Activated naive CD4-positive, alpha-beta T cell treated with Interleukin-2 at 50 U/mL for 16 hours (primary cell): ENCODE measurements around the gene AP1G1.

ENCODE experiments used
- DNase-seq: peaks from one replicate; pipeline ENCODE4 v3.0.0-alpha.2; 2020

The AP1G1 gene

DNA sequence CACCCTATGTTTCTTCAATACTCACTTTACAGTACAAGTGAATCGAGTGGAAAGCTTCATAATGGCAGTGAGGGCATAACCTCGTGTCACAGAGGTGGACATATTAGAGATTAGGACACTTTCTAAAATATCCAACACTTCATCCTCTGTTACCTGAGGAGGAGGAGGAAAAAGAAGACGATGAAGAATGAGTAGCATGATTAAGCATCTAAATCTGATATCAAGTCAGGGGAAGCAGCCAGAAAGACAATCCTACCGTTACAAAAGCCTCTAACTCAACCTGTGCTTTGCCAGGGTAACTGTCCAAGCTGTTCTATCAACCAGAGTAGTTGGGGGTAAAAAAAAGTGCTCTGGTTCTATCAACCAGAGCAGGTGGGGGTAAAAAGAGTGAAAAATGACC lies 60.4 kb downstream of the AP1G1 start:
- DNase-seq: no peak

DNA sequence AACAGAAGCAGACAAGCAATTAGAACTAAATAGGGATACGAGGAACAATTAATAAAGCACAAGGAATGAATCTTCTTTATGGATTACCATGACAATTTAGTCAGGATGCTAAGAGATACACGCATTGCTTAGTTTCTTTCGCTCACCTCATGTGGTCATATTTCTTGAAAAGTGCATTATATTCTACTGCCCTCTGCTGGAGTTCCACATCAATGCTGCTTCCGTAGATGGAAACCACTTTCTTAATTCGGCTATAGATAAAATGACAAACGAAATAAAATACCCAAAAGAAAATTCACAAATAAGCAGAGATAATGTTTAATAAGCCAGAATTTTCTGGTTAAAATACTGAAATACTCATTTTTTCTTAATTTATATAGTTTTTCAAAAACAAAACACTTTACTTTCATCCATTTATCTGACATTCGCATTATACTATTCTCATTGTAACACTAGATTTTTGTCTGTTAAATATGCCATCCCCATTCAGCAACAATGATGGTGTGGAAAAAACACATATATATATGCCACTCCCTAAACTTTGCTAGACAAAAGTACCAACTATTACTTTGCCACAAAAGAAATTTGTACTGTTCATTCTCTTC lies 62.1 kb downstream of the AP1G1 start:
- peak; percentile 18 for DNase-seq

DNA sequence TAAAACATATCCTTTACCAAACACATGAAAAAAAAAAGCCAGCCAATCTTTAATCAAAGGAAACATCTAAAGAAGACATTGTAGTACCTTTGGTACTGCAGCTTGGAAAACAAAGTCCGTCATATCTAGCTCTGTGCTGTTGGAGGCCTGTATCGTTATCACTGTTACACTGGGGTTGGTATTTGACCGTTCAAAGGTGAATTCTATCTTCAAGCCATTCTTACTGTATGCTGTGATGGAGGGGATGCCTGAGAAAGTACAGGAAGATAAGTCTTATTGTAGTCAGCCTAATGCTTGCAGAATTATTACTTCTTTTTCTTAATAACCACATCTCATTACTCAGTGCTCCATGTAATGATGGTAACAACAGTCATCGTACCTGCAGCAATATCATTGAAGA lies 69.8 kb downstream of the AP1G1 start:
- DNase-seq: no peak

DNA sequence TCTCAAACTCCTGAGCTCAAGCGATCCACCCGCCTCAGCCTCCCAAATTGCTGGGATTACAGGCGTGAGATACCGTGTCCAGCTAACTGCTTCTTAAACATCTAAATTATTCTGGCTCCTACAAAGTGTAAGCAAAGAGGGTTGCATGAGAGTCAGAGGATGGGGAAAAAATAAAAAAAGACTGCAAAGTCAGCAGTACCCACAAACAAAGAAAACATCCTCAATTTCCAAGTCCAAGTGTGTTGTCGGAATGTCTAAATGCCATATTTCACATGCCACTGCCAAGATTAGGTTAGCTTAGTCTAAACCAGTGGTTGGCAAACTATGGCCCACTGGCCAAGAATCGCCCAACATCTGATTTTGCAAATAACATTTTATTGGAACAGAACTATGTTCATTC lies 71.1 kb downstream of the AP1G1 start:
- DNase-seq: no peak

DNA sequence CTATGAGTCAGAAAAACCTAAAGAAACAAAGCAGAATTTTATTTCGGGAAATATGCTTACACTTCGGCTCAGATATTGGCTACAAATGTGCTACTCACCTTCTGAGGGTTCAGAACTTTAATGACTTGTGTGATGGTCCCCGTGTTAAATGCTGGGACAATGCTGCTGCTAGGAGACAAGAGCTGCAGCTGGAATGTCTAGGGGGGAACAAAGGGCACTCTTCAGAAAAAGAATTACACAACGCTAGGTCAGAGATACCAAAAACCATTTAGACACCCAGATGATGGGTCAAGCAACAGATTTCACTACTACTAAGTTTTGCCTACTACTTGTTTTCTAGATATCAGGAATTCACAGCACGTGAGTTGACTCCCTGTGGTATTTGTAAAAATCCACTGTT lies 74.1 kb downstream of the AP1G1 start:
- DNase-seq: no peak

DNA sequence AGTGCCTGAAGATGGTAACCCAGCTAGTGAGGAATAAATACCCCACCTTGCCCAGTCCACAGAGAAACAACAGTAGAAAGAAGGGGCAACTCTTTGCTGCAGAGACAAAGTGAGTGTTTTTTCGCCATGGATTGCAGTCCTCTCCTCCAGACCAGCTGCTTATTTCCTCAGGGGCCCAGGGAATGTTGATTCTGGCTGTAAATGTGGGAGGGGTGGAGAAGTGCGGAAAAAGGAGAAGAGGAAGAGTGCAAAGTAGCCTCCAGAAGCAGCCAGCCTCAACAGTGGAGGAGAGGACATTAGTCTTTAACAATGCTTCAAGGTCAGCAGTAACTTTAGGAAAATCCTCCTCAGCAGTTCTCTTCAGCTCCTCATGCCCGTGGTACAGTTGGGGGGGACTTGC lies 76.0 kb downstream of the AP1G1 start:
- no peak for DNase-seq

DNA sequence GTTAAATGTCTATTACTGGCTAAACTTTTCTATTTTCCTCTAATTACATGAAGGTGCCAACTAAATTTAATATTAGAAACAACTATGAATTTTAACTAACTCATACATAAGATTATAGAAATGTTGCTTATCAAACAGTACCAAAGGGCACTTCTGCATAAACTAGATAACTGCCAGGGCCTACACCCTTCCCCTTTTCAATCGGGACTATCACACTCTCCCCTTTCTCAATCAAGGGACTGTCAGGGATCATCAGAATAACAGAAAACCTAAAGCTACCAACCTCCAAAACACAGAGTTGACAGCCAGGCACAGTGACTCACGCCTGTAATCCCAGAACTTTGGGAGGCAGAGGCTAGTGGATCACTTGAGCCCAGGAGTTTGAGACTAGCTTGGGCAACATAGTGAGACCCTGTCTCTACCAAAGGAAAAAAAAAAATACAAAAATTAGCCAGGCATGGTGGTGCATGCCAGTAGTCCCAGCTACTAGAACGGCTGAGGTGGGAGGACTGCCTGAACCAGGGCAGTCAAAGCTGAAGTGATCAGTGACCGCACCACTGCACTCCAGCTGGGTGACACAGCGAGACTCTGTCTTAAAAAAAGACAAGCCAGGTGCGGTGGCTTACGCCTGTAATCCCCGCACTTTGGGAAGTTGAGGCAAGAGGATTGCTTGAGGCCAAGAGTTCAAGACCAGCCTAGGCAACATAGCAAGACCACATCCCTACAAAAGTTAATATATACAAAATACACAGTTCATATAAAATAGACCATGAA lies 80.9 kb downstream of the AP1G1 start:
- no peak for DNase-seq

DNA sequence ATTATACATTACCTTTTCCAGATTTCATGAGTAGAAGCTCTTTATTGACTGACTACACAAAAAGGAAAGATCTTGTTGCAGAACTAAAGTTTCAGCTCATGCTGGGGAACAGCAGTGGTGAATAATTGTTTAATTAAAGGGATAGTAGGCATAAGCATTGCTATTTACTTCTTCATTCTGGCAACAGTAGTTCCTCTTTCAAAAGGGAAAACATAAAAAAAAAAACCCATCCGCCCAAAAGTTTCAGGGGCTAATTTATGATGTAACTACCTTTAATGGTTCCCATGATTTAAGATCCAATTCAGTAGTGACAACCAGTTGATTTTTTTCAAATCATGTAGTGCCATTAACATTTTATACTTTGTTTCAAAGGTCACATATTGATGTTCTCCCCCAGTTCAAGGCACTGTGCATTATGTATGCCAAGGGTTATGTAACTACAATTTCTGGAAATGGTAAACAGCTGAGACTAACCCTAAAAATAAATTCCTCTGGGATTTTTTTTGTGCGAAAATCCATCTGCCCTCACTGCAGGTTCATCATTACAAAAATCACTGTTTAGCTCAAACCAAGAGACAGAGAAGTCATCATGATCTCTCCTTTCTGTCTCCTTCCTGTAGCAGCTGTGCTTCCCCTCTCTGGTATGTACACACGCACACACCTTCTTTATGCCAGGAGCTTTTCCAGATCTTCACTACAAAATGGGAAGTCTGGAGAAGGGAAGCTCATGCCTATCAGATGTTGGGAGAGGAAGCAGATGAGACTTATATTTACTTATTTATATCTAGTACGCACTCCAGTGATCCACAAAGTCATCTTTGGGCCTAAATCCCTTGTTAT lies 81.9 kb downstream of the AP1G1 start:
- no peak for DNase-seq

DNA sequence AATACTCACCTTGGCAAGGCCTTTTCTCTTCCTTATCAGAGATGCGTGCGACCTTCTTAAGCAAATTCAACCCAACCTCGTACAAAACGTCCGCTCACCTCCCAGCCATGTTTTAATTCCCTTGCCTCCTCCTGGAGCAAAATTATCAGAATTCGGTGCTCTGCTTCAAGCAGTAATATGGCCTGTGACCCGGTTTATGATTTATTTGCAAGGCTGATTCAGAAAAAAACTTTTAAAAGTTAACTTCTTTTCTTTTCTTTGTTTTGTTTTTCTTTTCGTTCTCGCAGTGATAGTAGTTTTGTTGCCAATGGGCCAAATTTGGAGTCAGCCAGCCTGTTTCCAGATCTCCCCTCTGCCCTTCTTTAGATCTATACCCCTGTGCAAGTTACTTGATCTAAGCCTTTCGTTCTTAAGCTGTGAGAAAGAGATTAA lies 84.3 kb downstream of the AP1G1 start, which contains the start of gene PHLPP2:
TSS of gene PHLPP2 (minus strand) at position 382 of the 432 bp plus-strand sequence. CDS start 9,906 bp downstream, outside the sequence.
- no peak for DNase-seq

DNA sequence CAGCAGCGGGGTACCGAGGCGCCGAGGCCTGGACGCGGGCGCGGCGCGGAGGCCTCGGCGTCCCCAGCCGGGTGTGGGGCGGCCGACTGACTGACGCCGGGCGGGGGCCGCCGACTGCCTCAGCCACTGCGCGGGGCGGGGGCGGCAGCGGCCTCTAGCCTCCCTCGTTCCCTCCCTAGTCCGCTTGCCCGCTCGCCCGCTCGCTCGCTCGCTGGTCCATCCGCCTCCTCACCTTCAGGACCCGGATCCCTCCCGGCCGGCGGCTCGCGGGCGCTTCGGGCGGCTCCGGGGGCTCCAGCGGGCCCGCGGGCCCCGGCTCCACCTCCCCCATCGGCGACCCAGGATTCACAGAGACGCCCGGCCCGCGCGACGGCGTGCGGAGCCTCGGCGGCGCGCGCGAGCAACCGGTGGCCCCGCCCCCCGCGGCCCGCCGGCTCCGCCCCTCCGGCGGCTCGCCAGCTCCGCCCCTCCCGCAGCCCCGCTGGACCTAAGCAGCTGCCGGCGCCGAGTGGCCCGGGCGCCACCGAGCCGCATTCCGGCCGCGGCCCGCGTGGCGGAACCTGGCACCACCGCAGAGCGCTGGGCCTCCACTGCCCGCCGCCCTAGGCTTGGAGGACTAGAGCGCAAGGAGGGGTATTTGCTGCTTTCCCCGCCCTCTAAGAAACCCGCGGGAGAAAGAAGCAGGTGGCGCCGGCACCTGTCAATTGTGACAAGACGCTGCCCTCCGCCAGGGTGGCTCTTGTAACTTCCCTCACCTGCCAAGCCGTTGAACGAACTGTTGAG lies 84.9 kb downstream of the AP1G1 start:
- DNase-seq: peak; percentile 79

DNA sequence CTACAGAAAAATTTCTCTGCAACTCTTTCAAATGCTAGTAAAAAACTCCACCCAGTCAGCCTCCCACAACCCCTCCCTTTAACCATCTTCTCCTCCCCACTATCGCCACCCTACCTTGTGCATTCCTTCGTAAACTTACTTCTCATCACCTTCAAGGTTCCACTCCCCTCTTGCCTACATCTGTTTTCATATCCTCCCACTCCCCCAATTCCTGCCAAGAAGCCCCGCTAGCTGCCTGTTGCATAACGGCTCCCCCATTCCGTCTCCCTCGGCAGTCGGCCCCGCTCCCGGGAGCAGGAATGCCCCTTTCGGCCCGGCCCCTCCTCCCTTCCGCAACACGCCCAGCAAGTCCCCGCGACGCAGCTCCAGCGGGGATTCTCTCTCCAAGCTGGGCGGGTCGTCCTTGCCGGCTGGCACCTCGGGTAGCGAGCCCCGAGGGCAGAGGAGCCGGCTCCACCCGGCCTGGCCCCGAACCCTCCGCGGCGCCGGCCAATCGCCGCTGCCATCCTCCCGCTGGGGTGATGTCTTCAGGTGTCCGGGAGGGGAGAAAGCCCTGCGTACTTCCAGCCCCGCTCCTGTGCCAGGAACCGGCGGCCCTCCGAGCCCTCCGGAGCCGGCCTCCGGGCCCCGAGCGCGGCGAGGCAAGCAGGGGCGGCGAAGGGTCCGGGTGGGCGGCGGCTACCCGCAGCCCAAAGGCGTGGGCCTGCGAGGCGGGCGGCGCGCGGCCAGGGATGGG lies 85.7 kb downstream of the AP1G1 start:
- DNase-seq: peak; percentile 66

DNA sequence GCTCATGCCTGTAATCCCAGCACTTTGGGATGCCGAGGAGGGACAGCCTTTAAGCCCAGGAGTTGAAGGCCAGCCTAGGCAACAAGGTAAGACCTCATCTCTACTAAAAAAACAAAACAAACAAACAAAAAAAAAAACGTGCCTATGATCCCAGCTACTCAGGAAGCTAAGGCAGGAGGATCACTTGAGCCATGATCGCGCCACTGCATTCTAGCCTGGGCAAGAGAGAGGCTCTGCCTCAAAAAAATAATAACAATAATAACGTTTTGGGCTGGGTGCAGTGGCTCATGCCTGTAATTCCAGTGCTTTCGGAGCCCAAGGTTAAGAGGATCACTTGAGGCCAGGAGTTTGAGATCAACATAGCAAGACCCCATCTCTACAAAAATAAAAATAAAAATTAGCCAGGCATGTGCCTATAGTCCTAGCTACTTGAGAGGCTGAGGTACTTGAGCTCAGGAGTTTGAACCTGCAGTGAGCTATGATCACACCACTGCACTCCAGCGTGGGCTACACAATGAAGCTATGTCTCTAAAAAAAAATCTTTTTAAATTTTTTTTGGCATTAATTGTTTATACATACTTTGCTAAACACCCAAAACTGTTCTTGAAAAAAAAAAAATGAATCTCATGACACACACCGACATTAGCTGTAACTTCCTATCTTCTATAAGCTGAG lies 87.4 kb downstream of the AP1G1 start:
- DNase-seq: no peak

DNA sequence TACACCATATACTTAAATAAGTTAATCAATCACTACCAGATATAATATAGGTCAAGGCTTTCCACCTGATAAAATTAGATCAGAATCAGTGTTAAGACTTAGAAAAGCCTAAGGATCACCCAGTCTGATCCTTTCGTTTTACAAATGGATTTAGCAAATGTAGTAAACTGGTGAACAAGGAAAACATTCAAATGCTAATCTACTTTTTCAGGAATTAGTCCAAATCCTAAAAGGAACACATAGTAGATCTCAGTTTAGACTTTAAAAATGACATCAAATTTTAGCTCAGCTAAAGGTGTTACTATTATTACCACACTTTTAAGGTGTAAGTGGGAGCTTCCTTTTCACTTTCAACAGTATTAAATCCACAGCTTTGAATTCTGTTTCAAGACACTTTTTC lies 96.1 kb downstream of the AP1G1 start:
- no peak for DNase-seq

DNA sequence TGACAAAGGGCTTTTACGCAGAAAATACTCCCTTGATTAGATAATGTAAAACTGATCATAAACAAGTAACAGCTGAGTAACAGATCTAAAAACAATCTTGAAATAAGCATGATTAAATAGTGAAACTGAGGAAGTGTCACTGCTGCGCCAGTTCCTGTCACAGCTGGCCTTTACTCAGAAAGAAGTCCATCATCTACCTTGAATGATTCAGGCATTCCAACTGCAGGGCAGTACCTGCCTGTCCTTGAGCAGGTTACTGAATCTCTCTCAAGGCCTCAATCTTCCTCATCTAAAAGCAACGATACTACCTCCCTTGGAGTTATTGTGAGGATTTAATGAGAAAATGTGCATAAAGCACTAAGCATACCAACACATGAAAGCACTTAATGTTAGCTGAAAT lies 96.8 kb downstream of the AP1G1 start:
- DNase-seq: no peak

DNA sequence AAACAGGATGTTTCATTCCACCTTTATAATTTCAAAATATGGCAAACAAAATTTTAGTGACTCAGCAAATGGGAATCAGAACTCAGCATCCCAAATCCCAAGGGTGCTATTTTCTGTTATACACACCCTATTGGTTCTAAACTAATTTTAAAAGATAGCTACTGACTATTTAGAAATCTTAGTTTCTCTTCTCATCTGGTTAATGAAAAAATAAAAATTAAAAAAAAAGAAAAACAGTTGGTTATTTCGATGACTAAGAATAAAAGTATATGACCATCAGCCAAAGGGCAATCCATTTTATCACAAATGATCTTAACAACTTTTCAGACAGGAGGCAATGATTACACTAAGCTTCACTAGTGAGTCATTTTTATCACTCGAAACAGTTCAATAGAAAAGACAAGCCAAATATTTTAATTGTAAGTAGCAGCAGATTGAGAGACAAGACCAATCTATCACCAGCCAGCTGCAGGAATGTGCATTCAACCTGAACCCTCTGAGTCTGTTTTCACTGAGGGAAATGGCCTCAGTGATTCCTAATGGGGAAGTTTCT lies 99.3 kb downstream of the AP1G1 start:
- DNase-seq: no peak

DNA sequence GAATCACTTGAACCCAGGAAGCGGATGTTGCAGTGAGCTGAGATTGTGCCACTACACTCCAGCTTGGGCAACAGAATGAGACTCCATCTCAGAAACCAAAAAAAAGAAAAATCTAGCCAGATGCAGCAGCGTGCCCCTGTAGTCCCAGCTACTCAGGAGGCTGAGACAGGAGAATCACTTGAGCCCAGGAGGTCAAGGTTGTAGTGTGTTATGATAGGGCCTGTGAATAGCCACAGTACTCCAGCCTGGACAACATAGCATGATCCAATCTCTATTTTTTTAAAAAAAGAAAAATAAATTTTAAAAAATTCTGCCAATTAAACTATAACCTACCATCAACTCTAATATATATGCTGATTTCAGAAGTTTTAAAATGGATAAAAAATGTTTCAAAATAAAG lies 99.9 kb downstream of the AP1G1 start:
- no peak for DNase-seq

DNA sequence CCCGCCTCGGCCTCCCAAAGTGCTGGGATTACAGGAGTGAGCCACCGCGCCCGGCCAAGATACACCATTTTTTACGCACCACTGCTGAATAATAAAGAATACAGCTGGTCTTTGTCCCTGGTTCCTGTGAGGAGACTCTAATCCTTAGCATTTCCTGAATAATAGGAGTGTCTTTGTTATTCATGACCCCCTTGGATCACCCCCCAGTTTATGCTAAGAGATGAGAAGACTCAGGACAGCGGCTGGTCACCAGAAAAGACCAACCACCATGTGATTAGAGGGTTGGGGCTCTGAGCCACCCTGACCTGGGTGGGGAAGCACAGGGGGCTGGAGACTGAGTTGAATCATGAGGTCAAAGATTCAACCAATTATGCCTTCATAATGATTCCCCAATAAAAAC lies 101.4 kb downstream of the AP1G1 start:
- DNase-seq: no peak

DNA sequence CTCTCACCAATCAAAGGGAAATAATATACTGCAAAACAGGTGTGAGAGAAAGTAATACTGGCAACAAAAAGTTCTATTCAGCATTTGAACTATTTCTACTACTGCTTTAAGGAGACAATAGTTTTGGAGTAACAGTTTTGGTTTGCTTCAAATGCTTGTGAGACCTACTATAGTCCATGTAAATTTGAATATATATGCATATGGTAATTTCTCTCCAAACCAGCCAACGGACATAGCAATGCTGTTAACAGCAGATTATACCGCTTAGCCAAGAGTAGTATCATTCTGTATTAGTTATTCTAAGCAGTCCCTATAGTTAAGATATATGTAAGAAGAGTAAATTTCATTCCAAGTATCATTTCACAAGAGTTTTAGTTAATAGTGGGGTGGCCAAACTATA lies 102.6 kb downstream of the AP1G1 start:
- no peak for DNase-seq

DNA sequence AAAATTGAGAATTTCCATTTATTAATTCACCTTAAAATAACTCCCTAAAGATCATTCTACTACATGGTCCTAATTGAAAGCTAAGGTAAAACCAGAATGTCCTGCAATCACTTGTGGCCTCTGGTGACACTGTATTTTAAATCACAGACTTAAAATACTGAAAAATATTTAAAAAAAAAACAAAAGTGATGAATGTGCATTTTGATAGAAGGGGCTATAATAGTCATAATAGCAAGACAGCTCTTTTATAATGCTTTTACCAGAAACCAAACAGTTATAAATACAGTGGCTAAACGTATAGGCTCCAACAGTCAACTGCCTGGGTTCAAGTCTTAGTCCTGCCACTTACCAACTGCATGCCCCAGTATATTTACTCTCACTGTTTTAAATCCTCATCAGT lies 105.3 kb downstream of the AP1G1 start:
- no peak for DNase-seq

DNA sequence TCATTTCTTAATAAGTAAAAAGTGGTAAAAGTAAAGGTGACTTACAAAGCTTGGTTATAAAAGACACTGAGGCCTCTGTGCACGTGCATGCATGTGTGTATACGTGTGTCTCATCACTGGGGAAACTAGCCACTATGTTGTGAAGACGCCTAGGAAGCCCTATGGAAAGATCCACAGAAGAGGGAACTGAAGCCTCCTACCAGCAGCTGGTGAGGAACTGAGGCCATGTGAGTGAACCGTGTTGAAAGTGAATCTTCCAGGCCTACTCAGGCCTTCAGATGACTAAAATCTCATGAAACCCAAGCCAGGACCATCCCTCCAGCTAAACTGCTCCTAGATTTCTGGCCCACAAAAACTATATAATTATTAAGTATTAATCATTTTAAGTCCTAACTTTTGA lies 107.8 kb downstream of the AP1G1 start:
- no peak for DNase-seq

DNA sequence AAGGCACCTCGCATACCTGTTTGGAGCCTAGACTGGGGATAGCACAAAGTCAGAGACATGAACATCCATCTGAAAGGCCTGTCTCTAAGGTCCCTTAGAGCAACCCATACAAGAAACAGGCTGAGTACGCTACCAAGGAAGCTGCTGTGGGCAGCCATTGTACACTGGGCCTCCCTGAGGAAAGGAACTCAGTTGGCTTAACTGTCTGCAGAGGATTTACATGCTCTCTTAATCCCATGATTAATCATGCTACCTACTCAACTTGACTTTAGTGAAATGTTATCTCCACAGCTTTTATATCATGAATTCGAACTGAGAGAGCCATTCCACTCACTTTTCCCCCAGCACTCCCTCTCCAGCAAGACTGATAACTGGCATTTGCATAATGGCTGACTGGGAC lies 110.1 kb downstream of the AP1G1 start:
- no peak for DNase-seq
